ENCODE data around the gene SPDL1.

The SPDL1 gene

GRCh38 chr5:169583424-169584220, at the start of gene SPDL1:
Gene SPDL1 (plus strand): TSS chr5:169583773. CDS start chr5:169588417, 4,644 bp downstream.
- Histone ChIP-seq H3K27ac (peak within 1 kb of the TSS; percentile 86), H3K4me1 (peaks cover 18% of the 10 kb centered on the region), H3K36me3 (peaks cover 10% of the 10 kb centered on the region), H3K4me3 (peak within 1 kb of the TSS; percentile 78), H3K9me3 (no peaks in the 10 kb centered on the region), H4K20me1 (0 out of 2 replicates have a peak, but pooled peaks cover 5% of the 10 kb centered on the region), H3K9ac (peak within 1 kb of the TSS; percentile 91), H3K27me3 (no peaks in the 10 kb centered on the region), H3K4me2 (peak within 1 kb of the TSS; percentile 88)
- TF ChIP-seq Cebpa-rat (IDR thresholded peaks at IDR 0.05): no peak

- no peaks in the 10 kb centered on the region for H3K4me1 ChIP-seq
- no peak overlapping the region for H3K4me2 ChIP-seq
- no peaks in the 10 kb centered on the region for H3K27me3 ChIP-seq
- no peaks in the 10 kb centered on the region for H4K20me1 ChIP-seq
- no peak overlapping the region for H3K4me3 ChIP-seq
- no peak overlapping the region for H3K9ac ChIP-seq
- H3K27ac ChIP-seq: no peak overlapping the region
- H3K36me3 ChIP-seq: no peaks in the 10 kb centered on the region
- H3K9me3 ChIP-seq: no peaks in the 10 kb centered on the region
- no peak for TF ChIP-seq Cebpa-rat (IDR thresholded peaks at IDR 0.05)
These were observed 49.2 kb upstream of the SPDL1 start for GRCh38 chr5:169534311-169534880.

- TF ChIP-seq Cebpa-rat (IDR thresholded peaks at IDR 0.05): no peak
These were observed 48.6 kb upstream of the SPDL1 start for GRCh38 chr5:169534939-169535338.

GRCh38 chr5:169538944-169539343, 44.6 kb upstream of the SPDL1 start:
- no peak overlapping the region for H3K9ac ChIP-seq

More at GRCh38 chr5:169534939-169535338, 48.6 kb upstream of the SPDL1 start:
- Histone ChIP-seq H3K4me1 (no peaks in the 10 kb centered on the region), H3K4me3 (no peak overlapping the region), H3K36me3 (no peaks in the 10 kb centered on the region), H3K9ac (no peak overlapping the region), H3K4me2 (no peak overlapping the region), H4K20me1 (no peaks in the 10 kb centered on the region), H3K27me3 (no peaks in the 10 kb centered on the region), H3K9me3 (no peaks in the 10 kb centered on the region), H3K27ac (no peak overlapping the region)

GRCh38 chr5:169542811-169543210, 40.8 kb upstream of the SPDL1 start:
- Histone ChIP-seq H3K27ac (no peak overlapping the region), H3K4me1 (peaks cover 7% of the 10 kb centered on the region; the same call in 1 of the 2 replicates), H3K36me3 (no peaks in the 10 kb centered on the region), H3K4me2 (no peak overlapping the region), H4K20me1 (no peaks in the 10 kb centered on the region), H3K27me3 (no peaks in the 10 kb centered on the region), H3K4me3 (no peak overlapping the region), H3K9me3 (peaks cover 13% of the 10 kb centered on the region), H3K9ac (no peak overlapping the region)
- no peak for TF ChIP-seq Cebpa-rat (IDR thresholded peaks at IDR 0.05)

More at GRCh38 chr5:169538944-169539343, 44.6 kb upstream of the SPDL1 start:
- H3K4me1 ChIP-seq: no peaks in the 10 kb centered on the region
- no peak overlapping the region for H3K4me3 ChIP-seq
- H3K27ac ChIP-seq: no peak overlapping the region
- H3K9me3 ChIP-seq: peaks cover 13% of the 10 kb centered on the region
- no peaks in the 10 kb centered on the region for H3K27me3 ChIP-seq
- TF ChIP-seq Cebpa-rat (IDR thresholded peaks at IDR 0.05): no peak
- H3K36me3 ChIP-seq: no peaks in the 10 kb centered on the region
- H3K4me2 ChIP-seq: no peak overlapping the region
- no peaks in the 10 kb centered on the region for H4K20me1 ChIP-seq

- Histone ChIP-seq H3K36me3 (no peaks in the 10 kb centered on the region), H3K9ac (no peak overlapping the region), H4K20me1 (no peaks in the 10 kb centered on the region), H3K4me2 (no peak overlapping the region), H3K27ac (no peak overlapping the region), H3K4me3 (no peak overlapping the region), H3K27me3 (no peaks in the 10 kb centered on the region), H3K4me1 (peaks cover 7% of the 10 kb centered on the region; the same call in 1 of the 2 replicates), H3K9me3 (peaks cover 13% of the 10 kb centered on the region)
- TF ChIP-seq Cebpa-rat (IDR thresholded peaks at IDR 0.05): no peak
These were observed 39.2 kb upstream of the SPDL1 start for GRCh38 chr5:169544264-169544950.

GRCh38 chr5:169545762-169546161, 37.8 kb upstream of the SPDL1 start:
- Histone ChIP-seq H3K4me1 (peaks cover 7% of the 10 kb centered on the region; the same call in 1 of the 2 replicates), H3K27ac (no peak overlapping the region), H3K9me3 (peaks cover 13% of the 10 kb centered on the region), H3K27me3 (no peaks in the 10 kb centered on the region), H3K9ac (no peak overlapping the region), H3K4me3 (no peak overlapping the region), H3K36me3 (no peaks in the 10 kb centered on the region), H3K4me2 (no peak overlapping the region), H4K20me1 (no peaks in the 10 kb centered on the region)
- TF ChIP-seq Cebpa-rat (IDR thresholded peaks at IDR 0.05): no peak

- Histone ChIP-seq H3K4me1 (peaks cover 7% of the 10 kb centered on the region; the same call in 1 of the 2 replicates), H3K36me3 (no peaks in the 10 kb centered on the region), H4K20me1 (no peaks in the 10 kb centered on the region), H3K27ac (no peak overlapping the region), H3K4me3 (no peak overlapping the region), H3K9ac (no peak overlapping the region), H3K9me3 (peaks cover 9% of the 10 kb centered on the region), H3K4me2 (no peak overlapping the region), H3K27me3 (no peaks in the 10 kb centered on the region)
- TF ChIP-seq Cebpa-rat (IDR thresholded peaks at IDR 0.05): no peak
These were observed 37.2 kb upstream of the SPDL1 start for GRCh38 chr5:169546346-169546745.

GRCh38 chr5:169547508-169547907, 36.1 kb upstream of the SPDL1 start:
- no peaks in the 10 kb centered on the region for H3K36me3 ChIP-seq
- H3K27ac ChIP-seq: no peak overlapping the region
- peaks cover 7% of the 10 kb centered on the region; the same call in 1 of the 2 replicates for H3K4me1 ChIP-seq
- H3K27me3 ChIP-seq: no peaks in the 10 kb centered on the region
- H3K9ac ChIP-seq: no peak overlapping the region
- no peak overlapping the region for H3K4me2 ChIP-seq
- no peaks in the 10 kb centered on the region for H4K20me1 ChIP-seq
- no peaks in the 10 kb centered on the region for H3K9me3 ChIP-seq
- no peak for TF ChIP-seq Cebpa-rat (IDR thresholded peaks at IDR 0.05)
- H3K4me3 ChIP-seq: no peak overlapping the region

- no peaks in the 10 kb centered on the region for H4K20me1 ChIP-seq
- H3K27ac ChIP-seq: no peak overlapping the region
- H3K4me3 ChIP-seq: no peak overlapping the region
- no peaks in the 10 kb centered on the region for H3K9me3 ChIP-seq
- no peak overlapping the region for H3K4me2 ChIP-seq
- no peak overlapping the region for H3K9ac ChIP-seq
- peaks cover 7% of the 10 kb centered on the region; the same call in 1 of the 2 replicates for H3K4me1 ChIP-seq
- TF ChIP-seq Cebpa-rat (IDR thresholded peaks at IDR 0.05): no peak
- no peaks in the 10 kb centered on the region for H3K36me3 ChIP-seq
- no peaks in the 10 kb centered on the region for H3K27me3 ChIP-seq
These were observed 35.3 kb upstream of the SPDL1 start for GRCh38 chr5:169548315-169548714.

Measured in BLaER1 (cell line).